GM11168 (cell line): ENCODE data around the gene L3MBTL2.

Experiments
- in situ Hi-C: fragments of 300-500 bp; cut with MboI; formaldehyde crosslinking; loops from one replicate; pipeline ENCODE4 v1.12.0; 2022; ENCODE audit warnings: low sequenced_read_pairs; ENCODE audit not compliant: unreplicated experiment

Gene L3MBTL2

DNA sequence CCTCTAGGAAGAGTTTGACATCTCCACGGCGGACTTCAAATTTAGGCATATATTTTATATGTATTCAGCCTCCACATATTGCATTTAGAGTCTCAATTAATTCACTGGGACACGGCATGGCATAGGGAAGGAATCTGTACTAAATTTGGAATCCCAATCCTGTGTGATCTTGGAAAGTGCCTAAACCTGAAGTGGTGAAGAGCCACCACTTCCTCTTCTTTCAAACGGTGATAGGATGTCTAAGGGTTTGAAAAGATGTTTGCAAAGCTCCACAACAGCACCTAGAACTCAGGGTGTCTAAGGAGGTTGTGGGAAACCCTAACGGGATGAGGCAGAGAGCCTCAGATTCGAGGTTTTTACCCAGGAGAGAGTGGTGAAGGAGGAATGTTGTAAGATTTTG is 1.0 kb upstream of the L3MBTL2 start:
- in situ Hi-C loops = no loop called here

DNA sequence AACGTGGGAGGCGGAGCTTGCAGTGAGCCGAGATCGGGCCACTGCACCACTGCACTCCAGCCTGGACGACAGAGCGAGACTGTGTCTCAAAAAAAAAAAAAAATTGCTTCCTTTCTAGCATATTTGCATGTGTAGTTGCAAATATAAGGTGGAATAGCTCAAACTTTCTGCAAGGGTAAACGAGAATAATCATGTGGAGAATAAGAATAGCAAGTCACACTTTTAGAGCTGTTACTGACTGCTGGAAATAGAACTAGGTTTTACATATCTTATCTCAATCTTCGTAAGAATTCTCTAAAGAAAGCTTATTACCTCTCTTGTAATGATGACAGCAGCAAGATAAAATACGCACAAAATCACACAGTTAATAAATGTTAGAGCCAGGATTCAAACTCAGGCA is 1.6 kb downstream of the L3MBTL2 start:
- in situ Hi-C loops = no loop called here

DNA sequence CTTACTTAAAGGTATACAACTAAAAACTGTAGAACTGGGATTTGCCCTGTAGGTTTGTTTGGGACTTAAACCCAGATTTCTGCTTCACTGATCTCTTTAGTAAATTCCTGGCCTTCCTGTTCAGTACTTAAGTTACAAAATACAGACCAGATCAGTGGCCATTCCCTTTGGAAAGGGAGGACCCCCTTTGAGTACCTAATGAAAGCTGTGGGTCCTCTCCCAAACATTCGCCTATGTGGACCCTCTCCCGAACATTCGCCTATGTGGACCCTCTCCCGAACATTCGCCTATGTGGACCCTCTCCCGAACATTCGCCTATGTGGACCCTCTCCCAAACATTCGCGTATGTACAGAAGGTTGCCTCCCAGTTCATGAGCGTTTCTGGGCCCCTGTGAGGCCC is 10.3 kb downstream of the L3MBTL2 start:
- in situ Hi-C loops = no loop called here

DNA sequence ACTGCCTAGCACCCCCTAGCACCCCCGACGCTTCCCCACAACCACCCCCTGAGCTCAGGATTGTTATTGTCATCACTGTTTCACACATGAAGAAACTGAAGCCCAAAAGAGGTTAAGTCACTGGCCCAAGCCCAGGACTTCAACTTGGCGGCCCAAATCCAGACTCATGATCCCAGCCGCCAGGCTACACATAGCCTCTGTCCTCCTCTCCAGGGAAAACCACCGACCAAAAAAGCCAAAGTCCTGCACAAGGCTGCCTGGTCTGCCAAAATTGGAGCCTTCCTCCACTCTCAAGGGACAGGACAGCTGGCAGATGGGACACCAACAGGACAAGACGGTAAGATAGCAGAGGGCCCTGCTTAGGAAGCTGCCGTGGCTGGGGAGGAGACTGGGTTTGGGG is 10.8 kb downstream of the L3MBTL2 start:
- in situ Hi-C loops = no loop called here

DNA sequence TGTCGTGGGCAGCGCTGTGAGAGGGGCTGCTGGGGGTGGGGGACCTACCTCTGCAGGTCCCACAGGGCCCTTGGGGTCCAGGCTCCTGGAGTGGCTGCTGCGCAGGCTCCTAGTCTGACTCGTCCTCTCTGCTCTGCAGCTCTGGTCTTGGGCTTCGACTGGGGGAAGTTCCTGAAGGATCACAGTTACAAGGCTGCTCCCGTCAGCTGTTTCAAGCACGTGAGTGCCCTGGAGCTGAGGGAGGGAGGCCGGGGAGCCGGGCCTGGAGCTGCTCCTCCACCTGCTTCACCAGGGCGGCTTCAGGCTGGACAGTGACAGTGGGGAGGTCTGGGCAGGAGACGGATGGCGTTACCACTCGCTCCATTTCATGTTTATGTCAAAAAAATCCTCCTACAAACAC is 11.9 kb downstream of the L3MBTL2 start:
- in situ Hi-C loops = no loop called here

DNA sequence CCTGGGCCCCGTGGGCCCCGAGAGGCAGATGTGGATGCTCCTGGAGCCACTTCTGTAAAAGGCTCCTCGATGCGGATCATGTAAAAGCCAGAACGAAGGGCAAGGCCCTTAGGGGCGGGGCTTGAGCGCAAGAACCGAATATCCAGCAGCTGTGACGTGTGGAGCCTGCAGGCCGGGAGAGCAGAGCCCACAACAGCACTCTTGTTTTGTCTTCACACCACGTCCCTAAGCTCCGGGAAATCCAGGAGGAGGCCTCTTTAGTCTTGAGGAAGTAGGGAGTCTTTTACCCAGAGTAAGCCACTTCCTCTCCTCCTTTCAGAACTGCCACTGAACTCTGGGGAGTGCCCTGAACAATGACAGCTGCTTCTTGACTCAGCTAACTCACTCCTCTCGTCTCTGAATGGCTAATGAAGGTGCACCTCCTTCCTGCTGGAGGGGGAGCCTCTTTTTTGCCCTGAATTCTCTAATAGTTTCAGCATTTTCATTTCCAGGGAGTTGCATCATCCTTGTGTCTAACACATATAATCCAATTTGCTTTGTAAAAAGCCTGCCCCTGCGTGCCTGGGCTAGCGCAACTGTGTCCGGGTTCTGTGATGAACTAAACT is 12.5 kb downstream of the L3MBTL2 start:
- in situ Hi-C loops = no loop called here

DNA sequence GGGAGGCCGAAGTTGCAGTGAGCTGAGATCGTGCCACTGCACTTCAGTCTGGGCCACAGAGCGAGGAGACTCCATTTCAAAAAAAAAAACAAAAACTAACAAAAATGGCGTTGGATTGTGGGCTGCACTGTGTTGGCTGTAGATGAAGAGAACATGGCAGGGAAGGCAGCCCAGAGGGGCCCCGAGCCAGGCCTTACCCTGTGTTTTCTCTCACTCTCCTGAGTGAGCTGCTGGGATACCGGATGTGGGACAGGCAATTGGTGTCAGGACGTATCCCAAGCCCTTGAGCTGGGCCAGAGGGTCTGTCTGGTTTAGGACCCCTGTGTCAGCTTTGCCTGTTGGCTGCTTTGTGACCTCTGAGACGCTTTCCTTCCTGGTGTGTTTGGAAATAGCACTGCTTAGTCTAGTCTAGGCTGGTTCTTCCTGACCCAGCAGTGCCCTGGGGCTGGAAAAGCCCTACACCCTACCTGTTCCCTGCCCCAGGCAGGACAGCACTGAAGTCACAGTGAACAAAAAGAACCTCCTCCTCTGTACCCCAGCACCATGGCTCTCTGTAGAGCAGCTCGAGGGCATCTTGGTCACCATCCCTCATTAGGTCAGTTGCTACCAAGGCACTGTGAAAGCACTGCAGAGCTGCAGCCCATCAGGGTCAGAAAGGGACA is 17.9 kb downstream of the L3MBTL2 start:
- in situ Hi-C loops = no loop called here

DNA sequence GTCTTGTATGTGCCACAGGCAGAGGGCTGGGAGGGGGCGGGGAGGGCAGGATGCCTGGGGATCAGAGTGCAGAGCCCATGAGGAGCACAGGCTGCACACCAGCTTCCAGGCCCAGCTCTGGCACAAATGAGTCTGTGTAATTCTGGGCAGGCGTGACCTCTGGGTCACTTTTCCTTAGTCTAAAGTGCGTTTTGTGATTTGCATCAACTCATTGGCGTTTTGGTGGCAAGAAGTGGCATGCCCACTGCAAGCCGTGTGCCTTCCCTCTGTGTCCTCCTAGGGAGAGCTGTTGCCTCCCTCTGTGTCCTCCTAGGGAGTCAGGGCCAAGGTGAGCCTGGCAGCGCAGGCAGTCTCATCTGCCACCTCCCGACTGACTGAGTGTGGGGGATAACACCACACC is 18.4 kb downstream of the L3MBTL2 start:
- in situ Hi-C loops = no loop called here

DNA sequence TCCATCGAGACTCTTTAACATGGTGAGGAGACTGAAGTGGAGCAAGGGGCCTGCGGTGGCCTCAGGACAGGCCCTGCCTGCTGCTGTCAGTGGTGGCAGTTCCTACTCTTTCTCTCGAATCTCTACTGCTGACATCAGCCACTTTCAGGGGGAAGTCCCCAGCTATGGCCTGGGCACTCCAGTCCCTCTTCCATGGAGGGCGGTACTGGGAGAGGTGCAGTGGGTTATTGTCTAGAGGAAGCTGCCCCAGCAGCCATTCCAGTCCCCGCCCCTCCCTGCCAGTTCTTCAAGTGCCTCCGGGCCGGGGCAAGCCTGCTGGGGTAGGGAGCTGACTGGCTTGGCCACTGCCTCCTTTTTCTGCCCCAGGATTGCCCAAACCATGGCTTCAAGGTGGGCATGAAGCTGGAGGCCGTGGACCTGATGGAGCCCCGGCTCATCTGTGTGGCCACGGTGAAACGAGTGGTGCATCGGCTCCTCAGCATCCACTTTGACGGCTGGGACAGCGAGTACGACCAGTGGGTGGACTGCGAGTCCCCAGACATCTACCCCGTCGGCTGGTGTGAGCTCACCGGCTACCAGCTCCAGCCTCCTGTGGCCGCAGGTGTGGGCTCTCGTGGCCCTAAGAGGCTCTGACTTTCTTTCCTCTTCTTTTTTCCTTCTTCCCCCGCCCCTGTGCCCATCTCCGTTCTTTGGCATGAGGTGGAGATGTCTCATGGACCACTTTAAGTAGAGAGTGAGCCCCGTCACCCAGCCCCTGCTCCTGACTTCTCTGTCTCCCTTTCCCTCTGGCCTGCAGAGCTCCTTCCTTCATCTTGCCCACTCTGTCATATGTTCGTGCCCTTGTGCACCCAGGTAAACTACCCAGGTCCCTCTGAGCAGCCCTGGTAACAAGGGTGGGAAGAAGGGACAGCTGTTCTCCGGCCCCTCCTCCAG is 21.9 kb downstream of the L3MBTL2 start:
- in situ Hi-C loops = no loop called here

DNA sequence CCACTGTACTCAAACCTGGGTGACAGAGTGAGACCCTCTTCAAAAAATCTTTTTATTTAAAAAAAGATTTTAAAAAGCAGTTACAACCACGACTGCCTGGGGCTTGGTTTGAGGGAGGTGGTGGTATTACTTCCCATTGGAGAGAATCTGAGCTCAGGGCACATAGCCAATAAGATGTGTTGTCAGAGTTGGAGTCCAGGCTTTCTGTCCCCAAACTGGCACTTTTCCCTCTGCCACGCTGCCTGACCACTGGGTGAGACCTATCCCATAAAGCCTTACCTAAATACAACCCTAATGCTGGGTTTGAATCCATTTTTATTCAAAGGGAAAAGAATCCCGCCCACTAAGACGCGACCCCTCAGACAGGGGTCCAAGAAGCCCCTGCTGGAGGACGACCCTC is 24.1 kb downstream of the L3MBTL2 start:
- in situ Hi-C loops = no loop called here

DNA sequence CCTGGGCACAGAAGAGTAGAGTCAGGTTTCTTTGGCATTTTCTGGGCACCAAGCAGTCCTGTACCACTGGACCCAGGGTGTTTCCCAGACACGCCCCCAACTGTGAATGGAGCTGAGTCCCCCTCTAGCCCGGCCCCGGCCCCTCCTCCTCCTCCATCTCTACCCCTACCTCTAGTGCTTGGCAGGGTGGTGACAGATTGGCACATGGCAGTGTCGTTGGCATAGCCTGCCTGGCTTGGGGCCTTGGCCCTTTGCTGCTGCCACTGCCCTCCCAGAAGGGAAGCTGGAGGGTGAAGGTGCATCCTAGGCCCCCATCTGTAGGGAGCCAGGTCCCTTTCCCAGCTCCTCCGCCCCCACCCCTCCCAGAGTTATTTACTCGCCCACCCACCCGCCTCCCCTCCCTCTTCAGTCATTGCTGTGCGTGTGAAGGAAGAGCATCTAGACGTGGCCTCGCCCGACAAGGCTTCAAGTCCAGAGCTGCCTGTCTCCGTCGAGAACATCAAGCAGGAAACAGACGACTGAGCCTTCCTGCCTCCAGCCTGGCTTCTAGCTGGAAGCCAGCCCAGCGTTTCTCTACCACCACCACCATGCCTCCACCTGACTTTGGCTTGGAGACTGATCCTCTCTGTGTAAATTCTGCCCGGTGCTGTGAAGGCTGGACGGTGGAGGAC is 24.8 kb downstream of the L3MBTL2 start:
- in situ Hi-C loops = no loop called here

DNA sequence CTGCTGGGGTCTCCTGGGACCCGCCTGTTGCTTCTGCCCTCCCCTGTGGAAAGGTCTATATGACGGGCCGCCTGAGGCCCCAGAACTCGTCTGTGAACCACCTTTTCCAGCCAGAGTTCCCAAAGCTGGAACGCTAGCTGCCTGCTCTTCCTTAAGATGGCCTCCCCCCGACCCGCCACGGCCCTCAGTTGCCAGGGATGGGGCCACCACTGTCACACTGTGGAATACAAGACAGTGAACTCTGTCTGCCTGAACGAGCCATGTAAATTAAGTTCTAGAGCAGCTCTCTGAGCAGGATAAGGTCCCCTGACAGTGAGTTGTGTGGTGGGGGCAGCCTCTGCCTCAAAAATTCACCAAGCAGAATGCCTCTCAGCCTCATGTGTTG is 25.3 kb downstream of the L3MBTL2 start:
- in situ Hi-C loops = no loop called here

DNA sequence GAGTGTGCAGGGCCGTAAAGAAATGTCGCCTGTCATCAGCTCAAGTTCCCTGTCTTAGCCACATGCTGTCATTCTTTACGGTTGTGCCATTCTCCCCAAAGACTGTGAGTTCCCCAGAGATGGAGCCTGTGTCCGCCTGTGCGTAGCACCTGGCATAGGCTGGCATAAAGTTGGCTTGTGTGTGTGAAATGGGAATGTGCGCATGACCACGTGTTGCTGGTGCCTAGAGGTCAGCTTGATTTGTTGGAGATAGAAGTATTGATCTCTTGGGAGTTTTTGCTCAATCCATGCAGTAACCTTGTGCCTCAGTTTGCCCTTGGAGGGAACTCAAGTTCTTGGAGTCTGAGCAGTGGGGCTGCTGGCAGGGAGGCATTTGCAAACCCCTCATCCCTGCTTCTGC is 26.3 kb downstream of the L3MBTL2 start:
- in situ Hi-C loops = no loop called here

DNA sequence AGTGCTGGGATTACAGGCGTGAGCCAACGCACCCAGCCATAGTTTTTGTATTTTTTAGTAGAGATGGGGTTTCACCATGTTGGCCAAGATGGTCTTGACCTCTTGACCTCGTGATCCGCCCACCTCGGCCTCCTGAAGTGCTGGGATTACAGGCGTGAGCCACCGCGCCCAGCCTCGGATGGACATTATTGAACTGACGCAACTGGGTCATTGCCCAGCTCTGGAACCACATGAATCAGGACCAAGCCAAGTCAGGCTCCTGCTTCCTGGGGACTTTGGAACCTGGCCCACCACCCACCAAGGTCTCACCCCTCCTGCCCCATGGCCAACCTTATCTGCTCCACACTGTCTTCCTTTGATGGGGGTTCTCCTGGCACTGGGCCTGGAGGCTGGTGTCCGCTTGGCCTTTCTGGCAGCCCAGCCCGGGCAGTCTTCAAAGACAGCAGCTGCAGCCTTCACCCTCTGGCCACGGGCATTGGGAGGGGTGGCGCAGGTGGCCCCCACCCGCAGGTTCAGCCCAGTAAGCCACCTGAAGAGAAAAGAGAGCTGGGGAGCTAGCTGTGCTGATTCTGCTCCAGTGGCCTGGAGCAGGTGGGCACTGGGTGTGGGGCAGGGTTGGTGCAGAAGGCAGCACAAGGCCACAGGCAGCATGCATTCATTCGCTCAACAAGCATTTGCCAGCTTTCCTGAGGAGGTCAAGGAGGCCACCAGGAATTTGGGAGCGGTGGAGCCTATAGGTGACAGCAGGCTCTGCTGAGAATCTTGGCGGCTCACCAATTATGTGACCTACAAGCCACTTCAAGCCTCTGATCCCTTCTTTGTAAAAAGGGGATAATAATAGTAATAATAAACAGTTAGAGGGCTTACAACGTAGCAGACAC is 29.9 kb downstream of the L3MBTL2 start:
- in situ Hi-C loops = no loop called here

DNA sequence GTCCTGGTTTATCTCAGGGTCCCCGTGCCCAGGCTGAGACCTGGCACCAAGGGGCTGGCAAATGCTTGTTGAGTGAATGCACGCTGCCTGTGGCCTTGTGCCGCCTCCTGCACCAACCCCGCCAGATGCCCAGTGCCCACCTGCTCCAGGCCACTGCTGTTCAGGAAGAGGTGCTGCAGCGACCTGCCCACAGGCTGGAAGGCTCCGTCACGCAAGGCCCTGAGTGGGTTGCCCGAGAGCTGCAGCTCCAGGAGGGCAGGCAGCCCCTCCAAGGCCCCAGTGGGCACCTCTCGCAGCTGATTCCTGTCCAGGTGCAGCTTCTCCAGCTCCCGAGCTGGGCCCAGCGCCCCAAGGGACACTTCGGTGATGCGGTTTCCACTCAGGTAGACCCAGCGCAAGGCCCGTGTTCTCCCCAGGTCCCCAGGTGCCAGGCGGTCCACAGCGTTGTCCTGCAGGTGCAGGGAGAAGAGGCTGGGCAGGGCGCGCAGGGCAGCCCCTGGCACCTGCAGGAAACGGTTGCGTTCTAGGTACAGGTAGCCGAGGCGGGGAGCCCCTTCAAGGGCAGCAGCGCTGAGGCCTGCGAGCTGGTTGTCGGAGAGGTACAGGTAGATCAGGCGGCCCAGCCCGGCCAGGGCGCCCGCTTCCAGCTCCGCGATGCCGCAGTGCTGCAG is 32.1 kb downstream of the L3MBTL2 start:
- in situ Hi-C loops = no loop called here

DNA sequence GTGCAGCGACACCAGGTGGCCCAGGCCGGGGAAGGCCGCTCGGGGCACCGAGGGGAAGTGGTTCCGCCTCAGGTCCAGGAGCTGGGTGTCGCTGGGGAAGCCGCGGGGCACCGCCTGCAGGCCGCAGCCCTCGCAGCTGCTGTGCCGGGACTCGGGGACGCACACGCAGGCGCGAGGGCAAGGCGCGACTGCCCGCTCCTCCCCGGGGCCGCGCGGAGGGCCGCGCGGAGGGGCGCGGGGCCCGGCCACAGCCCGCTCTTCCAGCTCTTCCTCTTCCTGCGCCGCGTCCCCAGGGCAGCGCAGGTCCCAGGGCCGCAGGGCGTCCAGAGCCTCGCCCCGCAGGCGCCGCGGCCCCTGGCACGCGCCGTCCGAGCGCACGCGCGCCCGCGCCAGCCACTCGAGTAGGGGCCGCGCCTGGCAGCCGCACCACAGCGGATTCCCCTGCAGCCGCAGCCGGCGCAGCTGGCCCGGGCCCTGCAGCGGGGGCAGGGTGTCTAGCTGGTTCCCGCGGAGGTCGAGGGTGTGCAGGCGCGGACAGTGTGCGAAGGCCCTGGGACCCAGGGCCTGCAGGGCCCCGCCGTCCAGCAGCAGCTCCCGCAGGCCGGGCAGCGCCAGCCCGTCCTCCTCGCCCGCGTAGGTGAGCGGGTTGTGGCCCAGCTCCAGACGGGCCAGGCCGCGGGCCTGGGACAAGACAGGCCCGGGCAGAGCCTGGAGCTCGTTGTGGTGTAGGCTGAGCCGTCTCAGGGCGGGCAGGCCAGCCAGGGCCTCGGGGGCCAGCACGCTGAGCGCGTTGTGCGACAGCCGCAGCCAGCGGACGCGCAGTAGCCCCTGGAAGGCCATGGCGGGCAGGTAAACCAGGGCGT is 32.8 kb downstream of the L3MBTL2 start:
- in situ Hi-C loops = no loop called here

DNA sequence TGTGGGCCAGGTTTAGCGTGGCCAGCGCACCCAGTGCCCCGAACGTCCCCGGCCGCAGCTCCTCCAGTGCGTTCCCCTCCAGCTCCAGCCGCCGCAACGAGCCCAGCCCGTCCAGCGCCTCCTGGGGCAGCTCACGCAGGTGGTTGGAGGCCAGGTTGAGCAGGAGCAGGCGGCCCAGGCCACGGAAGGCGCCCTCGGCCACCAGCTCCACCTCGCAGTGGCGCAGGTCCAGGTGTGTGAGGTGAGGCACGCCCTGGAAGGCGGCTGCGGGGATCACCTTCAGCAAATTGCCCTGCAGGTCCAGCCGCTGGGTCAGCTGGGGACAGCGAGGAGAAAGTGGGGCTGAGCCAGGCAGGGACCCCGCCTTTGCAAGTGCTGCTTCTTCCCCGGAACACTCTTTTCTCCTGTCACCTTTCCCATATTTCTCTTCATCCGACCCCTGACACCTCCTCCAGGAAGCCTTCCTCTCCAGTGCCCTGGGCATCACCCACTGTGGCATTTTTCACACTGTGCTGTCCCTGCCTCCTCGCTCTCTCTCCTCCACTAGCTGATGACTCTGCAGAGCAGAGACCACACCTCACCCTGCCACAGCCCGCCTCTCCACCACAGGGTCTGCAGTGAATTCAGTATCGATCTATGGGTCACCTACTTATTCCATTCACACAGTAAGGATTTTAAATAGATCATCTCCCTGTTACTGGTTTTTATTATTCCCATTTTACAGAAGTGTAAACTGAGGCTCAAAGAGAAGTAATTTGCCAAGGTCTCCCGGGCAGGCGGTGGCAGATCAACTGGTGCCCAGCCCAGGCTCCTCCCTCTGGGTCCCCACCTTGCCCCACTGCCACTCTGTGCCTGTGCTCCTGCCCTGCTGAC is 33.7 kb downstream of the L3MBTL2 start:
- in situ Hi-C loops = no loop called here
